ENCODE results near the gene PHF1. TPM values are rescaled to one million over a fixed set of nuclear protein-coding genes. Genes with fewer than 3 reads are reported as not detected.

PHF1 gene
- total and polyA plus RNA-seq, 2 of the 13 experiments (the other 11 are each of a cell fraction or from before 2014, with no cell fraction given): 25.4 to 61.9 TPM

DNA sequence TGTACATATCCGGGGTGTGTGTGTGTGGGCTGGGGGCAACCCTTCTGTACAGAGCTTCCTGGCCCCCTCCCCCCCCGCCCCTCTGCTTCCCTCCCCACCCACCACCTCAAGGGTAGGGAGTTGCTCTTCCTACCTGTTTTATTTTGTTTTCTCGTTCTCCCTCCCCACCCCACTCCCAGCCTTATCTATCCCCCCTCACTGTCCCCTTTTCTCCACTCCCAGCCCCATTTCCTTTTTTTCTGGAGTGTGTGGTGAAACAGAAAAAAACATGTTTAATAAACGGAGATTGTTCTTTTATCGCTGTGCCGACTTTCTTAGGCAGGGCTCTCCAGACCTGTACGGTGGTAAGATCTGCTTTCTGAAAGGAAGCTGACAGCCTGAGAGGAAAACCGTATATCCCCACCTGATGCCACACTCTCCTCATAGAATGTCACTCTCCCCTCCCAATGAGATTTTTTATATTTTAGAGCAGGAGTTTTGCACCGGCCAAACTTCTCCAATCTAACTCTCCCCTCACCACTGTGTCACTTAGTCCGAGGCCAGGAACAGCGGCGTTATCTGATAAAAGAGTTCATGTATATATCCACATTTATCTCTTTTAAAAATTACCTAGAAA, 42.7 kb downstream of the PHF1 start (continued):
- TF ChIP-seq, protein P1, sequence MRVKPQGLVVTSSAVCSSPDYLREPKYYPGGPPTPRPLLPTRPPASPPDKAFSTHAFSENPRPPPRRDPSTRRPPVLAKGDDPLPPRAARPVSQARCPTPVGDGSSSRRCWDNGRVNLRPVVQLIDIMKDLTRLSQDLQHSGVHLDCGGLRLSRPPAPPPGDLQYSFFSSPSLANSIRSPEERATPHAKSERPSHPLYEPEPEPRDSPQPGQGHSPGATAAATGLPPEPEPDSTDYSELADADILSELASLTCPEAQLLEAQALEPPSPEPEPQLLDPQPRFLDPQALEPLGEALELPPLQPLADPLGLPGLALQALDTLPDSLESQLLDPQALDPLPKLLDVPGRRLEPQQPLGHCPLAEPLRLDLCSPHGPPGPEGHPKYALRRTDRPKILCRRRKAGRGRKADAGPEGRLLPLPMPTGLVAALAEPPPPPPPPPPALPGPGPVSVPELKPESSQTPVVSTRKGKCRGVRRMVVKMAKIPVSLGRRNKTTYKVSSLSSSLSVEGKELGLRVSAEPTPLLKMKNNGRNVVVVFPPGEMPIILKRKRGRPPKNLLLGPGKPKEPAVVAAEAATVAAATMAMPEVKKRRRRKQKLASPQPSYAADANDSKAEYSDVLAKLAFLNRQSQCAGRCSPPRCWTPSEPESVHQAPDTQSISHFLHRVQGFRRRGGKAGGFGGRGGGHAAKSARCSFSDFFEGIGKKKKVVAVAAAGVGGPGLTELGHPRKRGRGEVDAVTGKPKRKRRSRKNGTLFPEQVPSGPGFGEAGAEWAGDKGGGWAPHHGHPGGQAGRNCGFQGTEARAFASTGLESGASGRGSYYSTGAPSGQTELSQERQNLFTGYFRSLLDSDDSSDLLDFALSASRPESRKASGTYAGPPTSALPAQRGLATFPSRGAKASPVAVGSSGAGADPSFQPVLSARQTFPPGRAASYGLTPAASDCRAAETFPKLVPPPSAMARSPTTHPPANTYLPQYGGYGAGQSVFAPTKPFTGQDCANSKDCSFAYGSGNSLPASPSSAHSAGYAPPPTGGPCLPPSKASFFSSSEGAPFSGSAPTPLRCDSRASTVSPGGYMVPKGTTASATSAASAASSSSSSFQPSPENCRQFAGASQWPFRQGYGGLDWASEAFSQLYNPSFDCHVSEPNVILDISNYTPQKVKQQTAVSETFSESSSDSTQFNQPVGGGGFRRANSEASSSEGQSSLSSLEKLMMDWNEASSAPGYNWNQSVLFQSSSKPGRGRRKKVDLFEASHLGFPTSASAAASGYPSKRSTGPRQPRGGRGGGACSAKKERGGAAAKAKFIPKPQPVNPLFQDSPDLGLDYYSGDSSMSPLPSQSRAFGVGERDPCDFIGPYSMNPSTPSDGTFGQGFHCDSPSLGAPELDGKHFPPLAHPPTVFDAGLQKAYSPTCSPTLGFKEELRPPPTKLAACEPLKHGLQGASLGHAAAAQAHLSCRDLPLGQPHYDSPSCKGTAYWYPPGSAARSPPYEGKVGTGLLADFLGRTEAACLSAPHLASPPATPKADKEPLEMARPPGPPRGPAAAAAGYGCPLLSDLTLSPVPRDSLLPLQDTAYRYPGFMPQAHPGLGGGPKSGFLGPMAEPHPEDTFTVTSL (CRISPR knock-in tag; IDR thresholded peaks at IDR 0.05; ENCODE audit: borderline replicate concordance): 0 out of 2 replicates have a peak, but pooled peaks have one; percentile 1
- TF ChIP-seq, protein P2, sequence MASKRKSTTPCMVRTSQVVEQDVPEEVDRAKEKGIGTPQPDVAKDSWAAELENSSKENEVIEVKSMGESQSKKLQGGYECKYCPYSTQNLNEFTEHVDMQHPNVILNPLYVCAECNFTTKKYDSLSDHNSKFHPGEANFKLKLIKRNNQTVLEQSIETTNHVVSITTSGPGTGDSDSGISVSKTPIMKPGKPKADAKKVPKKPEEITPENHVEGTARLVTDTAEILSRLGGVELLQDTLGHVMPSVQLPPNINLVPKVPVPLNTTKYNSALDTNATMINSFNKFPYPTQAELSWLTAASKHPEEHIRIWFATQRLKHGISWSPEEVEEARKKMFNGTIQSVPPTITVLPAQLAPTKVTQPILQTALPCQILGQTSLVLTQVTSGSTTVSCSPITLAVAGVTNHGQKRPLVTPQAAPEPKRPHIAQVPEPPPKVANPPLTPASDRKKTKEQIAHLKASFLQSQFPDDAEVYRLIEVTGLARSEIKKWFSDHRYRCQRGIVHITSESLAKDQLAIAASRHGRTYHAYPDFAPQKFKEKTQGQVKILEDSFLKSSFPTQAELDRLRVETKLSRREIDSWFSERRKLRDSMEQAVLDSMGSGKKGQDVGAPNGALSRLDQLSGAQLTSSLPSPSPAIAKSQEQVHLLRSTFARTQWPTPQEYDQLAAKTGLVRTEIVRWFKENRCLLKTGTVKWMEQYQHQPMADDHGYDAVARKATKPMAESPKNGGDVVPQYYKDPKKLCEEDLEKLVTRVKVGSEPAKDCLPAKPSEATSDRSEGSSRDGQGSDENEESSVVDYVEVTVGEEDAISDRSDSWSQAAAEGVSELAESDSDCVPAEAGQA (IDR thresholded peaks at IDR 0.05; ENCODE audit: low read depth): no peak
- TF ChIP-seq, protein P2 (CRISPR knock-in tag; IDR thresholded peaks at IDR 0.05; ENCODE audit: borderline replicate concordance): 0 out of 2 replicates have a peak, but pooled peaks have one; percentile 12
